ENCODE results near the gene KIRREL3. TPM values are rescaled to one million over a fixed set of nuclear protein-coding genes. Genes with fewer than 3 reads are reported as not detected.
A peak's percentile ranks its signal among the peaks of the same experiment; 100 is the strongest.

KIRREL3 gene
- total RNA-seq, 2 donors from 2014 or later, result 0.28 TPM; not detected in 1

DNA sequence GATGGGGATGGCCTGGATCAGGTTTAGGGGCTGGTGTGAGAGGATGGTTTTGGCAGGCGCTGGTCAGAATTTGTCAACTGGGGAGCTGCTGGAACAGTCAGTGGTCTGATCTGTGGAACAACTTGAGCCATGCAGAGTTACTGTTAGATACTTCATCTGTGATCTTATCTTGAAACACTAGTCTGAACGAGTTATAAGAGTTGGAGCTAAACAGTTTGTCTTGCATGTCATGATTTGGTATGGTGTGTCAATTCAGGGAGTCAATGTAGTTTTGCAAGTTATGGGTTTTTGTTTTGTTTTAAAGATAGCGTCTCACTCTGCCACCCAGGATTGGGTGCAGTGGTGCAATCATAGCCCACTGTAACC lies 591.0 kb downstream of the KIRREL3 start:
- 23% methylated on average over 3 of the region's 3 CpGs for WGBS
- DNase-seq (ENCODE audit: low spot score), result no peak
- Histone ChIP-seq H3K4me1 (replicated peaks) (no peaks in the 10 kb centered on the region), H3K36me3 (no peaks in the 10 kb centered on the region), H3K4me3 (no peak overlapping the region), H3K27ac (no peak overlapping the region), H3K9me3 (no peaks in the 10 kb centered on the region), H3K27me3 (replicated peaks; ENCODE audit: insufficient read depth) (no peaks in the 10 kb centered on the region)
- TF ChIP-seq, protein P1, sequence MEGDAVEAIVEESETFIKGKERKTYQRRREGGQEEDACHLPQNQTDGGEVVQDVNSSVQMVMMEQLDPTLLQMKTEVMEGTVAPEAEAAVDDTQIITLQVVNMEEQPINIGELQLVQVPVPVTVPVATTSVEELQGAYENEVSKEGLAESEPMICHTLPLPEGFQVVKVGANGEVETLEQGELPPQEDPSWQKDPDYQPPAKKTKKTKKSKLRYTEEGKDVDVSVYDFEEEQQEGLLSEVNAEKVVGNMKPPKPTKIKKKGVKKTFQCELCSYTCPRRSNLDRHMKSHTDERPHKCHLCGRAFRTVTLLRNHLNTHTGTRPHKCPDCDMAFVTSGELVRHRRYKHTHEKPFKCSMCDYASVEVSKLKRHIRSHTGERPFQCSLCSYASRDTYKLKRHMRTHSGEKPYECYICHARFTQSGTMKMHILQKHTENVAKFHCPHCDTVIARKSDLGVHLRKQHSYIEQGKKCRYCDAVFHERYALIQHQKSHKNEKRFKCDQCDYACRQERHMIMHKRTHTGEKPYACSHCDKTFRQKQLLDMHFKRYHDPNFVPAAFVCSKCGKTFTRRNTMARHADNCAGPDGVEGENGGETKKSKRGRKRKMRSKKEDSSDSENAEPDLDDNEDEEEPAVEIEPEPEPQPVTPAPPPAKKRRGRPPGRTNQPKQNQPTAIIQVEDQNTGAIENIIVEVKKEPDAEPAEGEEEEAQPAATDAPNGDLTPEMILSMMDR (IDR thresholded peaks at IDR 0.05), result no peak
- TF ChIP-seq POLR2AphosphoS5 (IDR thresholded peaks at IDR 0.05), result peak; percentile 11
- intact Hi-C loops (cut with DNase I), result no loop called here

- DNase-seq (ENCODE audit: low spot score), result no peak
- 71% methylated on average over 12 of the region's 12 CpGs for WGBS
- TF ChIP-seq, protein P1 (IDR thresholded peaks at IDR 0.05), result no peak
- TF ChIP-seq POLR2A (IDR thresholded peaks at IDR 0.05), result no peak
- TF ChIP-seq POLR2AphosphoS5 (IDR thresholded peaks at IDR 0.05), result no peak
- Histone ChIP-seq H3K27ac (no peak overlapping the region), H3K4me3 (no peak overlapping the region), H3K4me1 (replicated peaks) (no peaks in the 10 kb centered on the region), H3K36me3 (no peaks in the 10 kb centered on the region), H3K9me3 (no peaks in the 10 kb centered on the region), H3K27me3 (replicated peaks; ENCODE audit: insufficient read depth) (no peaks in the 10 kb centered on the region)
- intact Hi-C loops (cut with DNase I), result no loop called here
Observed at GRCh38 chr11:126408901-126409619, 591.5 kb downstream of the KIRREL3 start.

DNA sequence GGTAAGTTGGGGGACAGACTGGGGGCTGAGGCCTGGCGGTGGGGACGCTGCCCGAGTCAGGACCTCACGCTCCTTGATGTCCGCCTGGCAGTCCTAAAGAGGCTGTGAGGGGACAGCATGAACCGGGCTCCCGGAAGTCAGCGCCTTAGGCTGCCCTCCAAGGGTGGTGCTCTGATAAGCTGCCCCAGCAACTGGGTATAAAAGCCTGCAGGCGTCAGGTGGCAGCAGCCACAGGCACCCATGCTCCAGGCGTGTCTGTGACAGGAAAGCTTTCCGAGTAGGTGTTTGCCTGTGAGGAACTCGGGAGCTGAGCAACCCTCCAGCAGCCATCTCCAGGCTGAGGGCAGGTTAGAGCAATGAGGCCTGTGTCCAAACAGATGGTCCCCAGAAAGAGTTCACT lies 592.1 kb downstream of the KIRREL3 start:
- intact Hi-C loops (cut with DNase I), result no loop called here
- no peak overlapping the region for H3K27ac ChIP-seq
- no peak overlapping the region for H3K4me3 ChIP-seq
- no peaks in the 10 kb centered on the region for H3K9me3 ChIP-seq
- no peaks in the 10 kb centered on the region for H3K27me3 ChIP-seq (replicated peaks; ENCODE audit: insufficient read depth)
- no peaks in the 10 kb centered on the region for H3K36me3 ChIP-seq
- TF ChIP-seq POLR2A (IDR thresholded peaks at IDR 0.05) (no peak), POLR2AphosphoS5 (IDR thresholded peaks at IDR 0.05) (no peak)
- TF ChIP-seq, protein P1 (IDR thresholded peaks at IDR 0.05), result no peak
- DNase-seq (ENCODE audit: low spot score), result no peak
- no peaks in the 10 kb centered on the region for H3K4me1 ChIP-seq (replicated peaks)
- WGBS, result 85% methylated on average over 12 of the region's 12 CpGs

GRCh38 chr11:126407682-126408288 lies 592.8 kb downstream of the KIRREL3 start:
- DNase-seq (ENCODE audit: low spot score), result no peak
- 92% methylated on average over 15 of the region's 15 CpGs for WGBS
- Histone ChIP-seq H3K27me3 (replicated peaks; ENCODE audit: insufficient read depth) (no peaks in the 10 kb centered on the region), H3K36me3 (no peaks in the 10 kb centered on the region), H3K4me1 (replicated peaks) (no peaks in the 10 kb centered on the region), H3K27ac (no peak overlapping the region), H3K4me3 (no peak overlapping the region), H3K9me3 (no peaks in the 10 kb centered on the region)
- no peak for TF ChIP-seq POLR2AphosphoS5 (IDR thresholded peaks at IDR 0.05)
- TF ChIP-seq, protein P1 (IDR thresholded peaks at IDR 0.05), result no peak
- TF ChIP-seq POLR2A (IDR thresholded peaks at IDR 0.05), result no peak
- intact Hi-C loops (cut with DNase I), result no loop called here

GRCh38 chr11:126407101-126407521 lies 593.5 kb downstream of the KIRREL3 start:
- intact Hi-C loops (cut with DNase I), result no loop called here
- WGBS, result 87% methylated on average over 12 of the region's 12 CpGs

More at GRCh38 chr11:126407101-126407521, 593.5 kb downstream of the KIRREL3 start:
- H3K36me3 ChIP-seq, result no peaks in the 10 kb centered on the region
- H3K4me3 ChIP-seq, result no peak overlapping the region
- H3K9me3 ChIP-seq, result no peaks in the 10 kb centered on the region
- H3K27ac ChIP-seq, result no peak overlapping the region
- H3K4me1 ChIP-seq (replicated peaks), result no peaks in the 10 kb centered on the region
- TF ChIP-seq, protein P1 (IDR thresholded peaks at IDR 0.05), result no peak
- TF ChIP-seq POLR2A (IDR thresholded peaks at IDR 0.05) (no peak), POLR2AphosphoS5 (IDR thresholded peaks at IDR 0.05) (no peak)
- DNase-seq (ENCODE audit: low spot score), result no peak
- no peaks in the 10 kb centered on the region for H3K27me3 ChIP-seq (replicated peaks; ENCODE audit: insufficient read depth)

Measured in prostate gland (tissue), 2 donors.